Measurements from ENCODE around the gene OSBPL9.
"Not testable (repeated sequence)": the region's sequence is repeated elsewhere in the genome, so short reads cannot be mapped to it uniquely, and the experiment has no call there.

OSBPL9 gene

DNA sequence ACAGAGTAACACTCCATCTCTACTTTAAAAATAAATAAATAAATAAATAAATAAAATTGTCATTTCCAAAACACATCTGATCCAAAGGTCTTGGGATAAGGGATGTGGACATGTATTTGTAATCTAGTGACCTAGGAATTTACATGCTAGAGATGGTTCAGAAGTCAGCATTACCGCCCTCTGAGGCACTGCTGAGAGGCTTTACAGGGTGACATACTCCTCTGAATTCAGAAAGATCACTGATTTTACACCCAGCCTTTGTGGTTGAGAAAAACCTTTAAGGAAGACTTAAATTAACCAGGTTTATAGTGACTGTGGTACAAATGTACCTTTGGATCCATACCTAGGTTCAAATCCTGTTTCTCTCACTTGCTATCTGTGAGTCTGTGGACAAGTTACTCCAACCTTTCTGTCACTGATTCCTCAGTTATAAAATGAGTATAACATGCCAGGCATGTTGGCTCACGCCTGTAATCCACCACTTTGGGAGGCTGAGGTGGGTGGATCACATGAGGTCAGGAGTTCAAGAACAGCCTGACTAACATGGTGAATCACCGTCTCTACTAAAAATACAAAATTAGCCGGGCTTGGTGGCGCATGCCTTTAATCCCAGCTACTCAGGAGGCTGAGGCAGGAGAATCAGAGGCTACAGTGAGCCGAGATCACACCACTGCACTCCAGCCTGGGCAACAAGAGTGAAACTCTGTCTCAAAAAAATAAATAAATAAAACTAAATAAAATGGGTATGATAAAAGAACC is 20.1 kb downstream of the OSBPL9 start:
- no peak for DNase-seq

DNA sequence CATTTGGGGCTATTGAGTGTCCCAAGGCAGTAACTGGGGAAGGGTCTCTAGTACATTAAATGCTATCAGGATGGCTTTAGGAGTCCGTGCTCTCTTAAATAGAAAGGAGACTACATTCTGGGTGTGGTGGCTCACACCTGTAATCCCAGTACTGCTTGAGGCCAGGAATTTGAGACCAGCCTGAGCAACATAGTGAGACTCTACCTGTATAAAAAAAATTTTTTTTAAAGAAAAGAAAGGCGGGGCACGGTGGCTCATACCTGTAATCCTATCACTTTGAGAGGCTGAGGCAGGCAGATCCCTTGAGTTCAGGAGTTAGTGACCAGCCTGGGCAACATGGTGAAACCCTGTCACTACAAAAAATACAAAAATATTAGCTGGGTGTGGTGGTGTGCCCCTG is 21.5 kb downstream of the OSBPL9 start:
- no peak for DNase-seq

DNA sequence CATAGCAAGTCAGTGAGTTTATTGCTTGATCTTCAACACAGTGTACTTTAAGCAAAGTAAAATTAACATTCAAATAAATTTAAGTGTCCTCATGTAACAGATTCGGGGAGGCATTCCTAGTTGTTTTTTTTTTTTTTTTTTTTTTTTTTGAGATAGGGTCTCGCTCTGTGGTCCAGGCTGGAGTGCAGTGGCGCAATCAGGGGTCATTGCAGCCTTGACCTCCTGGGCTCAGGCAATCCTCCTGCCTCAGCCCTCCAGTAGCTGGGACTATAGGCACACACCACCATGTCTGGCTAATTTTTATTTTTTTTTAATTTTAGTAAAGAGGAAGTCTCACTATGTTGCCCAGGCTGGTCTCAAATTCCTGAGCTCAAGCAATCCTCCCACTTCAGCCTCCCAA is 22.8 kb downstream of the OSBPL9 start:
- DNase-seq = no peak

DNA sequence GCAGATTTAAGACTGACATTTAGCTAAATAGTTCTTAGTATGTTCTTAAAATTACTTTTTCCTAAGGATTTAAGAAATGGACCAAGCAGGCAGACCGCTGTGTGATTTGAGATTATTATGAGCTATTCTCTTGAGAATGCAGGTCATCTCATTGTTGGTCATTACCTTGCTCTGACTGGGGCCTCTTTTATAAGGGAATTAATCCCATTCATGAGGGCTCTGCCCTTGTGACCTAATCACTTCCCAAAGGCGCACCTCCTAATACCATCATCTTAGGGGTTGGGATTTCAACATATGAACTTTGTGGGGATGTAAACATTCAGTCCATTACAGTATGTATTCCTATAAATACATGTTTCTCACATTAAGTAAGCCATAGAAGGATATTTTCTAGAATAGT is 24.2 kb downstream of the OSBPL9 start:
- DNase-seq = no peak

DNA sequence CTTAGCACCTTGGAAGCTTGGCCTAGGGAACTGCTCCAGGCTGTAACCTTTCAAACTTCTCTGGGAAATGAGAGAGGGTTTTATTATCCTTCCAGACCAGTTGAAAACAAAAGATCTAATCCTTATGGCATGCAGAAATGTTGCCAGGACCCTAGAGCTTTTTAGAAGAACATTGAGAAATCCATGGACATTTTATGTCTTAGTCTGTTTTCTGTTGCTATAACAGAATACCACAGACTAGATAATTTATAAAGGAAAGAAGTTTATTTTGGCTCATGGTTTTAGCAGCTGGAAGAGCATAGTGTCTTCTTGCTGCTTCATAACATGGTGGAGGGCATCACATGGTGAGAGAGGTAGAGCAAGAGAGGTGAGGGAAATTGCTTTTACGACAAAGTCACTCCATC is 25.8 kb downstream of the OSBPL9 start:
- no peak for DNase-seq

DNA sequence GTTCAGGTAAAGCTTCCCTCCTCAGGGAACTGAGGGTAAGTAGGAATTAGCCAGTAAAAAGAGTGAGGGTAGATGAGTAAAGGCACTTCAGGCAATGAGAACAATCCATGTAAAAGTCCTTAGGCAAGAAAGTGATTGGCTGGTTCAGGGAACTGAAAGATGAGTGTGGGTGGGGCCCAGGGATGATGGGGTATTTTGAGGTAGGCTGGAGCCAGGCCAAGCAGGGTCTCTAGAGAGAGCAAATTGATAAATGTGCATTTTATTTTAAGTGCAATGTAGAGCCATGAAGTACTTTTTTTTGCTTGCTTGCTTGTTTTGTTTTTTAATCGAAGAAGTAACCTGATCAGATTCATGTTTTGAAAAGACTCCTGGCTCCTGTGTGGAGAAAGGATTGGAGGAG is 26.5 kb downstream of the OSBPL9 start:
- DNase-seq = no peak

DNA sequence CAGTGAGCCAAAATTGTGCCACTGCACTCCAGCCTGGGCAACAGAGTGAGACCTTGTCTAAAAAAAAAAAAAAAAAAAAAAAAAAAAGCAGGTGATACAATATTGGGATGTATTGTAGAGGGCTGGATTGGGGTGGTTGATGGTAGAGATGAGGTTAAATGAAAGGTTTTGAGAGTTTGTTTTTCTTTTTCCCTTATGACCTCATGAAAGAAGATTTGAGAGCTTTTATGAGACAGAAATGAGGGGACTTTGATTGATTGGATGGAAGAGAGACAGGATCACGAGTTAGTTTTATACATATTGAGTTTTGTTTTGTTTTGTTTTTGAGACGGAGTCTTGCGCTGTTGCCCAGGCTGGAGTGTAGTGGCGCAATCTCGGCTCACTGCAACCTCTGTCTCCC is 27.1 kb downstream of the OSBPL9 start:
- no peak for DNase-seq

DNA sequence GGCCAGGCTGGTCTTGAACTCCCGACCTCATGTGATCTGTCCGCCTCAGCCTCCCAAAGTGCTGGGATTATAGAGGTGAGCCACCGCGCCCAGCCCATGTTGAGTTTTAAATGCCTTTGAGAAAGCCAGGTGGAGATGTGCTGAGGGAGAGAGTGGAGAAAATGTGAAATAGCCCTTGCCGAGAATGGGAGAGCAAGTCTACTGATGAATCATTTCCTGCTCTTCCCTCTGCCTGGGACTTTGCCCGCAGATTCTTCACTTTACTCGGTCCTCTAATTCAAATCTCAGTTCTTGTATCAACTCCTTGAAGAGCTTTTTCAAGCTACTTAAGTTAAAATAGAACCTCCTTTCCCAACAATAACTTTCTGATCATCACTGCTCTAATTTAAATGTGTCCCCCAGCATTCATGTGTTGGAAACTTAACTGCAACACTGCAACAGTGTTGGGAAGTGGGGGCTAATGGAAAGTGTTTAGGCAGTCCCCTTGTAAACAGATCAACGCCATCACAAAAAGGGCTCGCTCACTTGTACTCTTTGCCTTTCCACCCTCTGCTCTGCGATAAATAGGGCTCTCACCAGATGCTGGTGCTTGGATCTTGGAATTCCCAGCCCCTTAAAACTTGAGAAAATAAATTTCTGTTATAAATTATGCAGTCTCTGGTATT is 27.8 kb downstream of the OSBPL9 start:
- DNase-seq = no peak

DNA sequence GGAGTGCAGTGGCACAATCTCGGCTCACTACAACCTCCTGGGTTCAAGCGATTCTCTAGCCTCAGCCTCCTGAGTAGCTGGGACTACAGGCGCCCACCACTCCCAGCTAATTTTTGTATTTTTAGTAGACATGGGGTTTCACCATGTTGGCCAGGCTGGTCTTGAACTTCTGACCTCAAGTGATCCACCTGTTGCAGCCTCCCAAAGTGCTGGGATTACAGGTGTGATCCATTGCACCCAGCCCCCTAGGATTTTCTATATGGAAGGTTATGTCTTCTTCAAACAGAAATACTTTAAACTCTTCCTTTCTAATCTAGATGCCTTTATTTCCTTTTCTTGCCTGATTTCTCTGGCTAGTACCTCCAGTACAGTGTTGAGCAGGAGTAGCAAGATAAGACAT is 29.7 kb downstream of the OSBPL9 start:
- DNase-seq = not testable (repeated sequence)

DNA sequence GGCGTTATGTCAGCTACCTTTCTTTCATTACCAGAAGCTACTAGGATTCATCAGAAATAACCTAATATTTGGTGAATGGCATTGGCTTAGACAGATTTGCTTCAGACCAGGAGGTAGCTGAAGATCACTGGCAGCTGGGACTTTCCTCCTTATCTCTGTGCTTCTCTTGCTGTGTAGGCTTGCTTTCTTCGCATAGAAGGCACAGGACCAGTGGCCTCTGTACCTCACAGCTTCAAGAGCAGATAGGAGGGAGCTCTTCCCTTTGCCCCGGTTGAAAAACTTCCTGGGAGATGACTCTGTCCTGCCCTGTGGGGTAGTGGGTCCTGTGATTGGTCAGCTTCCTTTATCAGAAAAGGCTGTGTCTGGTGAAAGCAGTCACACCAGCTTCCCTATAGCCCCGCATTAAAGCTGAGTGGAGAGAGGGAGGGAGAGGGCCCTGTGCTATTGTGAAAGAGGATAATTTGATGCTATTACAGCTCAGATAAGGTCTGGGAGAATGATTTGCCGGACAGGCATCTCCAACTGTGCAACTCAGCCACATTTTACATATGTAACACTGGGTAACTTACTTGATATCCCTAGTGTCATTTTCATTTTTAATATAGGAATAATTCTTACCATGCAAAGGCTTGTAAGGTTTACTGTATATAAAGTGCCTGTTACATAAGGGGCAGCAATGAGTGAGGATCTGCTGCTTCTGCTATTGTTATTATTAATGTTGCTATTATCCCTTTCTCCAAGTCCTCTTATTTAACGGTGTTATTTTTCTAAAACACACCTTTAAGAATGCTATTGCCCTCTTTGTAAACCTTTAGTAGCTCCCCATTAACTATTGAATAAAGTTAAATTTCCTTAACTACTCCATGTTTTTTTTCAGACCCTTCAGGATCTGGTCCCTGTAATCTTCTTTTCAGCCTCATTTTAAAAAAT is 31.6 kb downstream of the OSBPL9 start:
- DNase-seq = no peak

DNA sequence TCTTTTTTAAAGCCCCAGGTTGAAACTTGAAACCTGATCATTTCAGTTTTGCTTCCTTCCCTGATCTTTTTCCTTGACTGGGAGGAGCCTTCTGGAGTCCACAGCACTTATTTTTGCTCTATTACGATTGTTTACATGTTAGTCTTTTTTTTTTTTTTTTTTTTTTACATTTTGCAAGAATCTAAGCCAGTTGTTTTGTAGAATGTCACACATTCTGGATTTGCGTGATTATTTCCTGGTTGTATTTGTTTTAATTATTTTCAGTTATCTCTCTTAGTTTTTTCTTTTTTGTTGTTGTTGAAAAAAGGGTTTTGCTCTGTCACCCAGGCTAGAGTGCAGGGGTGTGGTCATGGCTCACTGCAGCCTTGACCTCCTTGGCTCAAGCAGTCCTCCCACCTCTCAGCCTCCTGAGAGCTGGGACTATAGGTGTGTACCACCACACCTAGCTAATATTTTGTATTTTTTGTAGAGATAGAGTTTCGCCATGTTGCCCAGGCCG is 32.8 kb downstream of the OSBPL9 start:
- no peak for DNase-seq

DNA sequence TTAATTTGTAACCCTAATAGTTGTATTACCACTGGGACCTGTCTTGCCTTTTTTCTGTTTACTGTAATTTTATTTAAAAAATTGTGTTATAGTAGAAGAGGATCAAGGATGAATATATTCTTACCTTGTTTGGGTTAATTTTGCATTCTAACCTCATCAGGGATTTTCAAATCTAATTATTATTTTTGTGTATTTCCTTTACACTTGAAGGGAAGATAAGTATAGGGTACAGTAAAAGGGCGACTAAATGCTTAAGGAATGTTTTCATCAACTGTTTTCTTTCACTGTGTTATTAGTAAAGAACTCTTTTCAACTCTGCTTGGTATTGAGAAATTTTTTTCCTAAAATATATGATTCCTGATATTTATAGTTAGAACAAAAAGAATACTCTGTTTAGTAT is 33.3 kb downstream of the OSBPL9 start:
- DNase-seq = no peak

DNA sequence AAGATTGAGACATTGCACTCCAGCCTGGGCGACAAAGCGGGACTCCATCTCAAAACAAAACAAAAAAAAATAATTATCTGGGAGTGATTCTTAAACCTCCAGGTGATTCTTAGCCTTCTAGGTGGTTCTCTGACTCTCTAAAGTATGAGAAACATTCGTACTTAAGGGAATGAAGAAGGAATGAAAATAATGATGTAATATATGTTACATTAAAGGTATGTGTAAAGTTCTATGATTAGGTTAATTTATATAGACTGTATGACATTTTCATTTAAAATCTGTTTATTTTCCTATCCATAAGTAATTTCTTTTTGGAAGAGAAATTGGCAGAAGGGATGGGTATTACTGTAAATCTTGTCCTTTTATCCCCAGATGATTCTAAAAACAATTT is 34.7 kb downstream of the OSBPL9 start:
- DNase-seq = no peak

DNA sequence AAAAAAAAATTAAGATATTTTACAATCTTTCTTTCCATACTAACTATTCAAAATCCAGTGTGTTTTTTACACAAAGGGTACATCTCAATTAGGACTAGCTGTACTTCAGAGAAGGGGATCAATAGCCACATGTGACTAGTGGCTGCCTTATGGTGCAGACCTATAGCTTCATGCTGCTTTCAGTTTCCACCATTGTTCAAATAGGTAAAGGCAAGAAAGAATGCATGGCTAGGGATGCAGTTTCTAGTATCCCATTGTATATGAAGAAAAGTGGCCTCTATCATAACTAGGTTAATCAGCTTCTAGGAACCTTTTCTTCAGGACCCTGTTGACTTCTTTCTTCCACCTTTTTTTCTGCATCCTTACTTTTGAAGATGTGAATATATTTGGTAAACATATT is 35.7 kb downstream of the OSBPL9 start:
- no peak for DNase-seq

DNA sequence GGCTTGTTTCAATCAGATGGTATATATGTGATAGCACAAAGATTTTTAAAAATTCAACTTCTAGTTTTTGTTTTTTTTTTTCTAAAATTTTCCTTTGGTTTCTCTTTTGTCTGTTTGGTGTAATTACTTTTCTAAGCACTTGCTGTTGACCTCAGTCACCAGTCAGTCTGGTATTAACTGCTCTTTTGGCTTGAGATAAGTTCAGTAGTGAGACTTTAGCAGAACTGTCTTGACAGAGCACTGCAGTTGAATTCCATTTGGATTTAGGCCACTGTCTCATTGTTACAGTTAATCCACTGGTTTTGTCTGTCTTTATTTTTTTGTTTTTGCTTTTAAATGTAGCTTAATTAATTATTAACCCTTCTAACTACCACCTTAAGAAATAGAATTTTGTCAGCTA is 36.2 kb downstream of the OSBPL9 start:
- DNase-seq = no peak

DNA sequence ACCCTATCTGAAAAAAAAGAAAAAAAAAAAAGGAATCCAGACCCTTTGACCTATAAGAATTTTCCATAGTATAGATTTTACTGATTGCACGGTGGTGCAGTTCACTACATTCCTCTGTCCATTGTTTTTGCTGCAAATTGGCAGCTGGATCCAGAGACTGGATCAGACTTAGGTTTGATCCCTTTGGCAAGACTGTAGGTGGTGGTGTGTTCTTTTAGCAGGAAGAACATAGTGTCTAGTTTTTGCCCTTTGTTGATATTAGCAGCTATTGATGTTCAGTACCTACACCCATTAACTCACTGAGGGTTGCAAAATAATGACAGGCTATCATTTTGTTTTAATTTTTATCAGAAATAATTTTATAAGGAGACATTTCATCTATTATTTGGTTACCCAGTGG is 37.1 kb downstream of the OSBPL9 start:
- no peak for DNase-seq

DNA sequence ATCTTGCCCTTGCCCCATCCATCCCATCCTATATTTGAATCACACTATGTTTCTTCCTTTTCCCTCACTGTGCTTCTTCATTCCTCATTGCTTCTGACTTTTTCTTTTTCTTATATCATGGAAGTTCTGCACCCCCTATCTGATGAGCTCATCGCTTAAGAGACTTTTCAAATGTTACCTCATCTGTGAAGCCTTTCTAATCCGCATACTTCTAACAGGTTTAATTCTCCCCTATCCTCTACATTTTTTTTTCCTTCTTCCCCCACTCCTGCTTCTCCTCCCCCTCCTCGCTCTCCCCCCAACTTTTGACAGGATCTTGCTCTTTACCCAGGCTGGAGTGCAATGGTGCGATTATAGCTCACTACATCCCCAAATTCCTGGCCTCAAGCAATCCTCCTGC is 39.5 kb downstream of the OSBPL9 start:
- no peak for DNase-seq

DNA sequence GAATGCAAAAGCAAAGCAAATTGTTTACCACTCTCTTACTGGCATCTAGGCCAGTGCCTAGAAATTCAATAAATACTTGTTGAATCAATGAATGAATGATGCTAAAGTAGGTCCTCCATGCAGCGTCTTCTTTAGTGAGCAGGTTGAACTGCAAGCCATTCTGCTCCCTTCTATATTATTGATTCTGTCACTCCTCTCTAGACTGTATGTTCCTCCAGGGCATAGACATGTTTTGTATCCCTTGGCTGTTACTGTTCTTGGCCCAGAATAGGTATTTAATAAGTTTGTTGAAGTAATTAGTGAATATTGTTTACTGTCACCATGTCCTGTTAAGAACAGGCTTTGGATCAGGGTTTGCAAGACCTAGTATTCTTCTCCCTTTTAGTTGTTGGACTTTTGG is 43.7 kb downstream of the OSBPL9 start:
- no peak for DNase-seq

DNA sequence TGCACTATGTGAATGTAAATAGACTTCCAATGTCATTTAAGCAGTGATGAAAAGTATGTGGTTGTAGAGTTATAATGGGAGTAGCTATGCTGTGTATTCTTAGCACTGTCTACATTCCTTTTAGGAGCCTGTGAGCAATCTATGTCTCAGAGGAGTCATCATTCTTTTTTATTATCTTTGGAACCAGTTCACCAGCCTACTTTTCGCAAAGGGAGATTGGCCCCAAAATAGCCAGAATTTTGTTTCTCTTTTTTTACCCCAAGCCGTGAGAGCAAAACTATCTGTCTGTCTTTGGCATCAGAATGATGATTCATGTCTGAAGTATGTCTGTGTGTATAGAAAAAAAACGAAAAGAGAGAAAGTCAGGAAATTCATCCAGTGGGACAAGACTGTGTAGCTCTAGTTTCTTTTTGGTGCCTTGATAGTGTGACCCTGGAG is 44.2 kb downstream of the OSBPL9 start:
- no peak for DNase-seq

DNA sequence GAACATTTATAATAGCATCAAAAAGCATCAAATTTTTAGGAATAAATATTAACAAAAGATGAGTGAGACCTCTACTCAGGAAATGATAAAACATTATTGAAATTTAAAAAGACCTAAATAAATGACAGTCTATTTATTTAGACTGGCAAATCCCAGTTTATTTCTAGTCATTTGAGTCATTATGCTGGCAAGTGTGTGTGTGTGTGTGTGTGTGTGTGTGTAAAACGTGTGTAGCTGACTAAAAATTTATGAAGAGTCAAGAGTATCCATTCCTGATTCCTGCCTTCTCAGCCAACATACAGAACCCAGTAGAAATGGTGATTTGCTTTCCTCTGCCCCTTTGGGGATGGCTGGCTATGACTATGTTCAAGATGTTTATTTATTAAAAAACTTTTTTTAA is 46.2 kb downstream of the OSBPL9 start:
- no peak for DNase-seq

DNA sequence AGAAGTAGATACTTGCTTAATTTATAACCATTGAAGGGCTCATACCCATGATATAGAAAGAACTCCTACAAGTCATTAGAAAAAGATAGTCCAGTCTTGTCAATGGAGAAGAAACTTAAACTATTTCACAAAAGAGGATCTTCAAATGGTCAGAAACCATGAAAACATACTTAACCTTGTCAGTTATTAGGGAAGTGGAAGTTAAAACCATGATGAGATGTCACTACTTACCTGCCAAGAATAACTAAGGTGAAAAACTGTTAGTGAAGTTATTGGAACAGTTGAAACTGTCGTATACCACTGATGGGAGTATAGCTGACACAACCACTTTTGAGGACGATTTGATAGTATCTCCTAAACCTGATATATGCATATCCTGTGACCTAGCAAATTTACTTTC is 46.8 kb downstream of the OSBPL9 start:
- no peak for DNase-seq

DNA sequence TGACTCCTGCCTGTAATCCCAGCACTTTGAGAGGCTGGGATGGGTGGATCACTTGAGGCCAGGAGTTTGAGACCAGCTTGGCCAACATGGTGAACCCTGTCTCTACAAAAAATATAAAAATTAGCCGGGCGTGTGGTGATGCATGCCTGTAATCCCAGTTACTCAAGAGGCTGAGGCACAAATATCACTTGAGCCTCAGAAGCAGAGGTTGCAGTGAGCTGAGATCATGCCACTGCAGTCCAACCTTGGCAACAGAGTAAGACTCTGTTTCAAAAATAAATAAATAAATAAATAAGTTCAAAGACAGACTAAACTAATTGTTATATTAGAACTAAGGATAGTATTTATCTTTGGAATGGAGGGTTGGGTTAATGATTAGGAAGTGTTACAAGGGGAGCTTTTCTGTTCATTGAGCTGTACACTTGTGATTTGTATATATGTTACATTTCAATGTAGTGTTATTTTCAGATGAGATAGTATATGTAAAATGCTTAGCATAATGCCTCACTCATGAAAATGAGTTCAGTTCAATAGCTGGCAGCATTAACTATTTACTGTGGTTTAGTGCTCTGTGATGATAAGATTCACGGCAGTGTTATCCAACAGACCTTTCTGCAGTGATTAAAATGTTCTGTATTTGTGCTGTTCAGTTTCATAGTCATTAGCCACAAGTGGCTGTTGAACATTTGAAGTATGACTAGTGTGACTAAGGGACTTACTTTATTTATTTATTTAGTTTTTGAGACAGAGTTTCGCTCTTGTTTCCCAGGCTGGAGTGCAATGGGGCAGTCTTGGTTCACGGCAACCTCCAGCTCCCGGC is 47.7 kb downstream of the OSBPL9 start:
- no peak for DNase-seq

DNA sequence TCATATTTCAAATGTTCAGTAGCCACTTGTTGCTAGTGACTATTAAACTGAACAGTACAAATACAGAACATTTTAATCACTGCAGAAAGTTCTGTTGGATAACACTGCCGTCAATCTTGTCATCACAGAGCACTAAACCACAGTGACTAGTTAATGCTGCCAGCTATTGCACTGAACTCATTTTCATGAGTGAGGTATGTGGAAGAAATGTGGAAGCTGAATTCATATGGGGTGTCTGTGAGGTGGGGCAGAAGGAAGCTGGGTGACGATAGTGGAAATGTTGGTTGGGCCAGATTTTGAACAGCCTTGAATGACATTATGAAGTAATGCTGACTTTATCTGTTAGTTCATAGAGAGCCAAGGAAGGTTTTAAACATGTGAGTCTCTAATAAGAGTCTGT is 49.6 kb downstream of the OSBPL9 start:
- DNase-seq = no peak
